PC-3 (cell line): ENCODE data around the gene CCL17.

Experiments used
- CTCF ChIP-seq: fragments of 300-600 bp; sonication (generic); conservative IDR thresholded peaks from 2 replicates; pipeline ENCODE4 v1.5.1; 2017; ENCODE audit warnings: antibody characterized with exemption, low read depth, mild to moderate bottlenecking, low read length
- EZH2phosphoT487 ChIP-seq: fragments of 300-600 bp; sonication (generic); IDR thresholded peaks from 2 replicates; pipeline ENCODE4 v1.6.1; 2018; ENCODE audit warnings: mild to moderate bottlenecking, antibody characterized with exemption, low read length, borderline replicate concordance

DNA sequence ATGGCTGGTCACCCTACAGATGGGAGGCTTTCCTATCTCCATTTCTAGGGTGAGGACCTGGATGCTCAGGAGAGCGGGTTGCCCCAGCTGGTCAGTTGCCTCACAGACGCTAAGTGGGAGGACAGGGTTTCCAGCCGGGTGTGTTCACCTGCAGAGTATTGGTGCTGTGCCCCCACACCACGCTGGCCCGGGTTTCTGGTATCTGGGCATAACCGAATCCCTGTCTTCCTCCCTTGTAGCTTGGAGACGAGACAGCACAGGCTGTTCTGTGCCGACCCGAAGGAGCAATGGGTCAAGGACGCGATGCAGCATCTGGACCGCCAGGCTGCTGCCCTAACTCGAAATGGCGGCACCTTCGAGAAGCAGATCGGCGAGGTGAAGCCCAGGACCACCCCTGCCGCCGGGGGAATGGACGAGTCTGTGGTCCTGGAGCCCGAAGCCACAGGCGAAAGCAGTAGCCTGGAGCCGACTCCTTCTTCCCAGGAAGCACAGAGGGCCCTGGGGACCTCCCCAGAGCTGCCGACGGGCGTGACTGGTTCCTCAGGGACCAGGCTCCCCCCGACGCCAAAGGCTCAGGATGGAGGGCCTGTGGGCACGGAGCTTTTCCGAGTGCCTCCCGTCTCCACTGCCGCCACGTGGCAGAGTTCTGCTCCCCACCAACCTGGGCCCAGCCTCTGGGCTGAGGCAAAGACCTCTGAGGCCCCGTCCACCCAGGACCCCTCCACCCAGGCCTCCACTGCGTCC is 22.6 kb upstream of the CCL17 start:
- TF ChIP-seq CTCF (no peak), EZH2phosphoT487 (no peak)
